C4-2B (cell line): Measurements from ENCODE around the gene SMR3B.

Source experiments
- H3K27ac ChIP-seq: fragments of 450-650 bp; 2 replicates; pipeline ENCODE4 v1.5.1; 2017
- CTCF ChIP-seq: fragments of 450-650 bp; conservative IDR thresholded peaks from 2 replicates; pipeline ENCODE4 v1.5.1; 2017; ENCODE audit warnings: mild to moderate bottlenecking
- ZFX ChIP-seq: fragments of 450-650 bp; IDR thresholded peaks from 2 replicates; pipeline ENCODE4 v1.6.1; 2017

Gene SMR3B

GRCh38 chr4:70397580-70397979 lies 14.6 kb downstream of the SMR3B start, which contains the start of gene OPRPN:
Gene OPRPN, plus strand, starts transcription at chr4:70397940. Its CDS starts 1,346 bp downstream, at chr4:70399286.
- H3K27ac ChIP-seq = no peak within 1 kb of the TSS
- TF ChIP-seq ZFX (no peak), CTCF (no peak)

- TF ChIP-seq ZFX (no peak), CTCF (no peak)
- no peak overlapping the region for H3K27ac ChIP-seq
Measured at GRCh38 chr4:70399319-70399718, 16.4 kb downstream of the SMR3B start.

GRCh38 chr4:70402762-70403161 lies 19.8 kb downstream of the SMR3B start:
- no peak for TF ChIP-seq CTCF
- TF ChIP-seq ZFX = no peak

GRCh38 chr4:70405765-70406164 lies 22.8 kb downstream of the SMR3B start:
- H3K27ac ChIP-seq = no peak overlapping the region
- no peak for TF ChIP-seq ZFX
- TF ChIP-seq CTCF = no peak

More at GRCh38 chr4:70402762-70403161, 19.8 kb downstream of the SMR3B start:
- no peak overlapping the region for H3K27ac ChIP-seq

GRCh38 chr4:70425306-70425705 lies 42.4 kb downstream of the SMR3B start:
- no peak for TF ChIP-seq ZFX
- no peak for TF ChIP-seq CTCF
- no peak overlapping the region for H3K27ac ChIP-seq

- no peak overlapping the region for H3K27ac ChIP-seq
- TF ChIP-seq ZFX (no peak), CTCF (no peak)
Measured at GRCh38 chr4:70426789-70427188, 43.9 kb downstream of the SMR3B start.

- no peak for TF ChIP-seq CTCF
- TF ChIP-seq ZFX = no peak
- no peak overlapping the region for H3K27ac ChIP-seq
Measured at GRCh38 chr4:70437197-70437596, 54.3 kb downstream of the SMR3B start.
